GM18867 (cell line): ENCODE data around the gene ALDH6A1.
A peak's percentile ranks its signal among the peaks of the same experiment; 100 is the strongest.

ENCODE experiments used
- ATAC-seq: cut with Tn5 transposase; IDR thresholded peaks from one replicate; pipeline ENCODE4 v1.9.1; 2021; ENCODE audit warnings: mild to moderate bottlenecking, moderate library complexity; ENCODE audit not compliant: unreplicated experiment

Gene ALDH6A1

GRCh38 chr14:74049876-74050495, 34.3 kb downstream of the ALDH6A1 start:
- no peak for ATAC-seq

- no peak for ATAC-seq
These were observed 36.0 kb downstream of the ALDH6A1 start for GRCh38 chr14:74048281-74048680.

GRCh38 chr14:74045522-74045921, 38.7 kb downstream of the ALDH6A1 start:
- ATAC-seq, result no peak

- ATAC-seq, result no peak
These were observed 42.0 kb downstream of the ALDH6A1 start for GRCh38 chr14:74042296-74042695.

GRCh38 chr14:74038020-74038859, 46.0 kb downstream of the ALDH6A1 start:
- ATAC-seq, result no peak

- ATAC-seq, result no peak
These were observed 48.7 kb downstream of the ALDH6A1 start for GRCh38 chr14:74035556-74035955.

GRCh38 chr14:74034572-74034971, 49.7 kb downstream of the ALDH6A1 start:
- no peak for ATAC-seq

GRCh38 chr14:74029136-74029535, 55.1 kb downstream of the ALDH6A1 start:
- ATAC-seq, result no peak

- ATAC-seq, result no peak
These were observed 61.9 kb downstream of the ALDH6A1 start for GRCh38 chr14:74022346-74022745.

- ATAC-seq, result no peak
These were observed 64.7 kb downstream of the ALDH6A1 start for GRCh38 chr14:74019408-74020137.

GRCh38 chr14:74018586-74019407, 65.5 kb downstream of the ALDH6A1 start, which contains the start of the genes BBOF1 and ENTPD5:
Gene BBOF1, plus strand, starts transcription at chr14:74019349. Its CDS starts 130 bp downstream, at chr14:74019479.
Gene ENTPD5, minus strand, starts transcription at chr14:74019288. Its CDS starts 31,186 bp downstream, at chr14:73988102.
- ATAC-seq, result peak; percentile 92

- no peak for ATAC-seq
These were observed 66.1 kb downstream of the ALDH6A1 start for GRCh38 chr14:74018174-74018585.

GRCh38 chr14:74015963-74016362, 68.3 kb downstream of the ALDH6A1 start:
- no peak for ATAC-seq

- ATAC-seq, result no peak
These were observed 69.1 kb downstream of the ALDH6A1 start for GRCh38 chr14:74015176-74015575.

- no peak for ATAC-seq
These were observed 70.0 kb downstream of the ALDH6A1 start for GRCh38 chr14:74014299-74014698.

- no peak for ATAC-seq
These were observed 75.3 kb downstream of the ALDH6A1 start for GRCh38 chr14:74008843-74009499.
